GM21576 (cell line): Measurements from ENCODE around the gene FBXW5.

ENCODE experiments used
- ATAC-seq: cut with Tn5 transposase; IDR thresholded peaks from one replicate; pipeline ENCODE4 v1.9.1; 2021; ENCODE audit warnings: mild to moderate bottlenecking, moderate library complexity; ENCODE audit not compliant: unreplicated experiment

Gene FBXW5

GRCh38 chr9:136949817-136950655, 5.5 kb upstream of the FBXW5 start:
- peak; percentile 81 for ATAC-seq

GRCh38 chr9:136949239-136949816, 4.8 kb upstream of the FBXW5 start:
- ATAC-seq, result no peak

- ATAC-seq, result no peak
These were observed 3.5 kb upstream of the FBXW5 start for GRCh38 chr9:136947955-136948510.

- no peak for ATAC-seq
These were observed 2.7 kb upstream of the FBXW5 start for GRCh38 chr9:136947028-136947891.

GRCh38 chr9:136946228-136947027, 1.9 kb upstream of the FBXW5 start:
- no peak for ATAC-seq

DNA sequence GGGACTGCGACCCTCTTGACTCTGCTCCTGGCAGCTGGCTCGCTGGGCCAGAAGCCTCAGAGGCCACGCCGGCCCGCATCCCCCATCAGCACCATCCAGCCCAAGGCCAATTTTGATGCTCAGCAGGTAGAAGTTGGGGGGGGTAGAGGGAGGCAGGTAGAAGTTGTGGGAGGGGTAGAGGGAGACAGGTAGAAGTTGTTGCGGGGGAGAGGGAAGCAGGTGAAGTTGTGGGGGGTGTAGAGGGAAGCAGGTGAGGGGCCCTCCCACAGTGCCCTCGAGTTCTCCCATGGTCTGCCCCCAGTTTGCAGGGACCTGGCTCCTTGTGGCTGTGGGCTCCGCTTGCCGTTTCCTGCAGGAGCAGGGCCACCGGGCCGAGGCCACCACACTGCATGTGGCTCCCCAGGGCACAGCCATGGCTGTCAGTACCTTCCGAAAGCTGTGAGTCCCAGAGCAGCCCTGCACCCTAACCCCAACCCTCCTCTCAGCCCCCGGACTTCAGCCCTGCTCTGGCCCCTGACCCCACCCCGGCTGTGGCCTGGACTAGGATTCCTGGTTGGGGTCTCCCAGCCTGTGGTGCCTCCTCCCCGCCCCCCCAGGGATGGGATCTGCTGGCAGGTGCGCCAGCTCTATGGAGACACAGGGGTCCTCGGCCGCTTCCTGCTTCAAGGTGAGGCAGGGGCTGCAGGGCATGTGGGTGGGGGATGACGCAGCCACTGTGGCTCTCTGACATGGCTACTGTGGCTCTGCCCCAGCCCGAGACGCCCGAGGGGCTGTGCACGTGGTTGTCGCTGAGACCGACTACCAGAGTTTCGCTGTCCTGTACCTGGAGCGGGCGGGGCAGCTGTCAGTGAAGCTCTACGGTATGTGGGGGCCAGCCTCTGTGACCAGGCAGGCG, 1.0 kb upstream of the FBXW5 start:
- ATAC-seq, result no peak

DNA sequence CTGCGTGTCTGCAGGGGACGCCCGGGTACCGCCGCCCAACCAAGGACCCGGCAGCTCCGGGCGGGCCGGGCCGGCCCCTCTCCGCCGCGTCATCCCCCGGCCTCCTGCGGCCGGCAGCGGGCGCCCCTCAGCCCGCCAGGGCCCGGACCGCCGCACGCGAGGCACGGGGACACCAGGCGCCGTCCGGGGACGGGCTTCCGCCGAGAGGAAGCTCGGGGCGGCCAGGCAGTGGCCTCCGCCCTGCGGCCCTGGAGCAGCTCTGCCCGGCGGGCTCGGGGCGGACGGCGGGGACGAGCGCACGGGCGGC, 373 bp downstream of the FBXW5 start:
- ATAC-seq, result peak; percentile 18

DNA sequence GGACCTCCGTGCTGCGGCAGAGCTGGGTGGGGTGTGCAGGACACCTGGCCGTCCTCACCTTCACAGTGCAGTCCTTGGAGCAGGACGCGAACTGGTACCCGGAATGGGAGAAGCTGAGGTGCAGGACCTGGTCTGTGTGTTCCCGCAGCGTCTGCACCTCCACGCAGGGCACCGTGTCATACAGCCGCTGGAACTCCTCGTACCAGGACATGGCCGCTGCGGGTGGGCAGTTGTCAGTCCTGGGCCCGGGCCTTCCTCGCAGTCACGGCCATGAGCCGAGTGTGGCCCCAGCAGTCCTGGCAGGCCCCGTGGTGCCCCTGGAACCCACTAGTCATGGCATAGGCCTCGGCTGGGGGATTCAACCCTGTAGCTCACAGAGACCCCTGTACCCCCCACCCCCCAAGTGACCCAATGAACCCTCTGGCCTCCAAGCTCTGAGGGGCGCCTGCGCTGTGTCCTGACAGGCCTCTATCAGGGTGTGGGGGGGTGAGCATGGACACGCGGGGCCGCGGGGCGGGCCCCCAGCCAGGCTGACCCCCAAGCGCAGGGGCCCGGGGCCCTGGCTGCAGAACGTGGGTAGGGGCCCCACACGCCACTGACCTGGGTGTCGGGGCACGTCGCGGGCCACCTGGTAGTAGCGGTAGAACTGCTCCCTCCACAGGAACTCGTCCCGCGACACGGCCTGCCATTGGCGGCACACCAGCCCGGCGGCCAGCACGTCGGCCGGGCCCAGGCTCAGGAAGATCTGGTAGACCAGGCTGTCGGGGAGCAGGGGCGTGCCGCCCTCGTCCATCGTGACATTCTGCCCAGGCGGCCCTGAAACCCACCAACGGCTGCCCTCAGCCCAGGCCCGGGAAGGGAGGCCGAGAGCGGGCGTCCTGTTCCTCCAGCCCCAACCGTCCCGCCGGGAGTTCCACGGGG, 987 bp downstream of the FBXW5 start:
- ATAC-seq, result peak; percentile 13

DNA sequence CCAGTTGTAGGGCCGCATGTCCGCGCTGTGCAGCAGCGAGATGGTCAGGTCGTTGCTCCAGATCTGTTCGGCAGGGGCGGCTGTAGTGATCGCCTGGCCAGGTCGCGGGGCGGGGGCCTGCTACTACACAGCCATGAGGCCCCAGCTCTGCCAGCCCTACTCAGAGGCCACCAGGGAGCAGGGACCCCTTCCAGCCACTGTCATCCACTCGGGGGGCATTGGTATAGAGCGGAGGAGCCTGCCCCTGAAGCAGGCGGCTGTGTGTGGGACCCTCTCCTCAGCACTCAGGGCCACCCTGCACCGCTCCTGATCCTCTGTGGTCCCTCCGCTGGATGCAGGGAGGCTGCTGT, 1.7 kb downstream of the FBXW5 start:
- ATAC-seq, result no peak

GRCh38 chr9:136942112-136942880, 2.2 kb downstream of the FBXW5 start:
- no peak for ATAC-seq

GRCh38 chr9:136941231-136942111, 3.1 kb downstream of the FBXW5 start:
- ATAC-seq, result no peak

GRCh38 chr9:136940526-136941230, 3.9 kb downstream of the FBXW5 start:
- ATAC-seq, result no peak

- no peak for ATAC-seq
These were observed 4.5 kb downstream of the FBXW5 start for GRCh38 chr9:136939996-136940525.

DNA sequence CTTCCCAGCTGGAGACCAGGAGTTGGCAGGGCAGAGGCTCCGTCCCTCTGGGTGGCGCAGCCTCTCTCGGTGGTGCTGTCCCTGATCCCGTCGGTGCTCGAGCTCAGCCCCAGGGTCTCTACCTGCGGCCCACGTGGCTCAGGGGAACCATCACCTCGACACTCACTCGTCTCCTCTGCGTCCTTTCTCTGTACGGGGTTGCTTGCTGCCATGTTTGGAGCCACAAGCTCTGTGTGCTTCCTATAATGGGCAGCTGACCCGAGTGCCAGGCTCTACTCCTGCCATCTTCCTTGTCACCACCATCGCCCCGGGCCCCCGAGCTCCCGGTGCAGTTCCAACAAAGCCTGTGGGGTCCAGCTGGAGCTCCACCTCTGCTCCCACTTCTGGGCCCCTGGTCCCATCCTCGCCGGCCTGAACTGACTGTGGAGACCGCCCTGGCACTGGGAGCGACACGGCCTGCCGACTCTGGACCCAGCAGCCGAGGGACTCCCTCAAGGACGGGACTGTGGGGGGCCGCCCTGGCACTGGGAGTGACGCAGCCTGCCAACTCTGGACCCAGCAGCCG, 5.0 kb downstream of the FBXW5 start:
- ATAC-seq, result no peak

DNA sequence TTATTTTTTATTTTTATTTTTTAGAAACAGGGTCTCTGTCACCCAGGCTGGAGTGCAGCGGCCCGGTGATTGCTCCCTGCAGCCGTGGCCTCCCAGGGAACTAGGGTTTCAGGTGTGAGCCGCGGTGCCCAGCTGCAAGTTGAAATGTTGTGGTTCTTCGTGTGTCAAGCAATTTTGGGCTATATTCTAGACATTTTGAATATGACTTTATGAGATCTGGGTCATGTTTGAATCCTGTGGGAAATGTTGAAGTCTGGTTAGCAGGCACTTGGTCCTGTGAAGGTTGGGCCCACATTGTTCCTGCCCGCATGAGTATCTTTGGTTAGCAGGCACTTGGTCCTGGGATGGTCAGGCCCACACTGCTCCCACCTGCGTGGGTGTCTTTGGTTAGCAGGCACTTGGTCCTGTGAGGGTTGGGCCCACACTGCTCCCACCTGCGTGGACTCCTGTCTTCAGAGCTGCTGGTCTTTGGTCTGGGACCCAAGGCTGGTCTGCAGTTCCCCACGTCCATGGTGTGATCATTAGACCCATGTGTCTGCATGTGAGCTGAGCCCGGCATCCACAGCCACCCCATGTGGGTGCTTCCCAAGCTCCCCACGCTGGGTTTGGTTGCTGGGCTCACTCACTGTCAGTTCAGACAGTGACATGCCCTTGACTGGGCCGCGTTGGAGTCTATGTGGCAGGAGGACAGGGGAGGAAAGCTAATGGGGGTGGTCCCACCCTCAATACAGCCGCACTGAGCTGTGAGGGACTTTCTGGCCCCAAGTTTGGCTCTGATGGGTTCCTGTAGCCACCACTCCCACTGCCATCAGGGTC, 7.1 kb downstream of the FBXW5 start:
- no peak for ATAC-seq
